Dedifferentiated amniotic fluid mesenchymal stem cell (primary cell): ENCODE measurements around the gene RPTOR.

ENCODE experiments used
- DNase-seq: peaks from one replicate; pipeline ENCODE4 v3.0.0-alpha.2; 2016; ENCODE audit errors: extremely low spot score

Gene RPTOR

GRCh38 chr17:80716986-80717719 is 172.5 kb downstream of the RPTOR start:
- DNase-seq, result no peak

GRCh38 chr17:80717720-80718083 is 173.1 kb downstream of the RPTOR start:
- DNase-seq, result no peak

GRCh38 chr17:80718428-80718827 is 173.8 kb downstream of the RPTOR start:
- no peak for DNase-seq

GRCh38 chr17:80719449-80719848 is 174.8 kb downstream of the RPTOR start:
- no peak for DNase-seq

GRCh38 chr17:80720610-80721577 is 176.3 kb downstream of the RPTOR start:
- no peak for DNase-seq

- DNase-seq, result no peak
Observed at GRCh38 chr17:80722661-80723060, 178.0 kb downstream of the RPTOR start.

GRCh38 chr17:80724775-80725266 is 180.2 kb downstream of the RPTOR start:
- DNase-seq, result peak; percentile 69

GRCh38 chr17:80725517-80725916 is 180.9 kb downstream of the RPTOR start:
- DNase-seq, result no peak

GRCh38 chr17:80726558-80727408 is 182.1 kb downstream of the RPTOR start:
- DNase-seq, result no peak

- DNase-seq, result no peak
Observed at GRCh38 chr17:80727409-80727755, 182.7 kb downstream of the RPTOR start.

- DNase-seq, result no peak
Observed at GRCh38 chr17:80729016-80729415, 184.4 kb downstream of the RPTOR start.

GRCh38 chr17:80729761-80730160 is 185.1 kb downstream of the RPTOR start:
- no peak for DNase-seq

GRCh38 chr17:80730739-80731138 is 186.1 kb downstream of the RPTOR start:
- DNase-seq, result no peak

GRCh38 chr17:80731323-80731722 is 186.7 kb downstream of the RPTOR start:
- DNase-seq, result no peak

GRCh38 chr17:80732268-80732667 is 187.6 kb downstream of the RPTOR start:
- peak; percentile 43 for DNase-seq

- no peak for DNase-seq
Observed at GRCh38 chr17:80737106-80738019, 192.7 kb downstream of the RPTOR start.

GRCh38 chr17:80738020-80738808 is 193.6 kb downstream of the RPTOR start:
- no peak for DNase-seq

- DNase-seq, result no peak
Observed at GRCh38 chr17:80738987-80739730, 194.5 kb downstream of the RPTOR start.

GRCh38 chr17:80740141-80740540 is 195.5 kb downstream of the RPTOR start:
- DNase-seq, result no peak
